Liver (tissue), 9 donors: ENCODE results near the gene FNBP1L. TPM values are rescaled to one million over a fixed set of nuclear protein-coding genes. Genes with fewer than 3 reads are reported as not detected.
"Not testable (repeated sequence)": the region's sequence is repeated elsewhere in the genome, so short reads cannot be mapped to it uniquely, and the experiment has no call there.

ENCODE experiments used
- DNase-seq: peaks from one replicate; pipeline ENCODE4 v3.0.0-alpha.2; 2017; ENCODE audit warnings: low spot score
- H3K27ac ChIP-seq, 2 donors: one replicate each; pipeline ENCODE4 v1.7.0; 2013; ENCODE audit warnings: inconsistent platforms in 2 of 2, low read length in 2 of 2, control low read depth in 1 of 2, low read depth in 1 of 2, mild to moderate bottlenecking in 1 of 2
- H3K27me3 ChIP-seq, 4 donors: one replicate each; pipeline versions ENCODE4 v1.6.1 to v1.7.0; 2013; ENCODE audit warnings: low read length in 3 of 4, inconsistent platforms in 1 of 4, mild to moderate bottlenecking in 1 of 4, moderate library complexity in 1 of 4; ENCODE audit not compliant: control insufficient read depth in 4 of 4, insufficient read depth in 4 of 4
- H3K36me3 ChIP-seq, 4 donors: one replicate each; pipeline versions ENCODE4 v1.6.1 to v1.7.0; 2013; ENCODE audit warnings: low read length in 3 of 4, mild to moderate bottlenecking in 3 of 4, low read depth in 1 of 4, moderate library complexity in 1 of 4; ENCODE audit not compliant: control insufficient read depth in 4 of 4, insufficient read depth in 3 of 4
- H3K4me1 ChIP-seq, 4 donors: one replicate each; pipeline versions ENCODE4 v1.6.1 to v1.7.0; 2013; ENCODE audit warnings: low read length in 3 of 4, mild to moderate bottlenecking in 3 of 4, moderate library complexity in 1 of 4; ENCODE audit not compliant: control insufficient read depth in 4 of 4, insufficient read depth in 4 of 4
- H3K4me3 ChIP-seq, 3 donors: one replicate each; pipeline versions ENCODE4 v1.6.1 to v1.7.0; 2013; ENCODE audit warnings: low read length in 3 of 3, control low read depth in 1 of 3, low read depth in 1 of 3, mild to moderate bottlenecking in 1 of 3
- H3K9ac ChIP-seq, 2 donors: one replicate each; pipeline ENCODE4 v1.7.0; 2013; ENCODE audit warnings: low read length in 2 of 2, mild to moderate bottlenecking in 2 of 2, moderate library complexity in 2 of 2, control low read depth in 1 of 2, low read depth in 1 of 2
- H3K9me3 ChIP-seq, 4 donors: one replicate each; pipeline versions ENCODE4 v1.6.1 to v1.7.0; 2013; ENCODE audit warnings: low read length in 3 of 4; ENCODE audit not compliant: control insufficient read depth in 4 of 4
- FOXA1 ChIP-seq: IDR thresholded peaks from 2 replicates; pipeline ENCODE4 v1.6.1; 2016; ENCODE audit warnings: antibody characterized with exemption
- HNF4A ChIP-seq, 2 donors: conservative IDR thresholded peaks; 2 replicates each; pipeline ENCODE4 v1.6.1; 2016; ENCODE audit warnings: antibody characterized with exemption in 2 of 2, mild to moderate bottlenecking in 2 of 2
- HNF4G ChIP-seq: IDR thresholded peaks from 2 replicates; pipeline ENCODE4 v1.6.1; 2016; ENCODE audit warnings: antibody characterized with exemption
- JUND ChIP-seq, 2 donors: IDR thresholded peaks; 2 replicates each; pipeline ENCODE4 v1.6.1; 2016; ENCODE audit warnings: antibody characterized with exemption in 2 of 2
- NR2F2 ChIP-seq: IDR thresholded peaks from 2 replicates; pipeline ENCODE4 v1.6.1; 2016; ENCODE audit warnings: antibody characterized with exemption
- RAD21 ChIP-seq, 2 donors: IDR thresholded peaks; 2 replicates each; pipeline ENCODE4 v1.6.1; 2016; ENCODE audit warnings: antibody characterized with exemption in 2 of 2, mild to moderate bottlenecking in 2 of 2
- TAF1 ChIP-seq: conservative IDR thresholded peaks from 2 replicates; pipeline ENCODE4 v1.6.1; 2016; ENCODE audit warnings: antibody characterized with exemption, mild to moderate bottlenecking
- YY1 ChIP-seq: IDR thresholded peaks from 2 replicates; pipeline ENCODE4 v1.6.1; 2016; ENCODE audit warnings: antibody characterized with exemption, mild to moderate bottlenecking
- WGBS: extraction: QIAGEN DNeasy Blood & Tissue Kit; methylation state at CpG from one replicate; pipeline ENCODE4 v1.1.7; 2013; 5-methylcytosine and 5-hydroxymethylcytosine counted together
- polyA plus RNA-seq, 2 donors: library from polyadenylated mRNA; stranded (reverse) in 1 of 2; unstranded in 1 of 2; fragments of 200-250 nt in 1 of 2; fragments of >200 nt in 1 of 2; fragmentation: Nextera tagmentation in 1 of 2; extraction: Ambion mirVana in 1 of 2; gene quantifications; one replicate each; pipeline versions ENCODE4 v1.2.1 to v1.2.3, GENCODE V29; 2013 to 2015
- total RNA-seq, 2 donors: library from RNA; depleted of rRNA; stranded (reverse); fragments of >200 nt; gene quantifications; one replicate each; pipeline ENCODE4 v1.2.3, GENCODE V29; 2014
- TF ChIP-seq, protein P1 (sequence below): IDR thresholded peaks from 2 replicates; pipeline ENCODE4 v1.6.1; 2016; ENCODE audit warnings: antibody characterized with exemption, mild to moderate bottlenecking
- donor health status: healthy.
- donor health status: healthy.
- donor health status: healthy.
- donor health status: healthy.
- donor health status: healthy.

Gene FNBP1L
- total and polyA plus RNA-seq, 4 donors: 5.3 to 13.5 (median 8.9) TPM

- Histone ChIP-seq H3K36me3 (peaks cover 0 to 28% (median 6%) of the 10 kb centered on the region in 4 donors), H3K4me1 (peaks cover 0 to 2% (median 0%) of the 10 kb centered on the region in 4 donors), H3K9ac (no peak overlapping the region), H3K9me3 (no peaks in the 10 kb centered on the region), H3K4me3 (no peak overlapping the region), H3K27ac (no peak overlapping the region), H3K27me3 (no peaks in the 10 kb centered on the region)
- TF ChIP-seq NR2F2: no peak
- TF ChIP-seq RAD21 (IDR thresholded peaks at IDR 0.05): no peak
- TF ChIP-seq HNF4A (conservative IDR thresholded peaks at IDR 0.05): no peak
- TF ChIP-seq FOXA1: no peak
- TF ChIP-seq YY1: no peak
- DNase-seq: no peak
- WGBS: 94% methylated on average over 4 of the region's 4 CpGs
Observed at GRCh38 chr1:93549811-93550210, 101.9 kb downstream of the FNBP1L start.

DNA sequence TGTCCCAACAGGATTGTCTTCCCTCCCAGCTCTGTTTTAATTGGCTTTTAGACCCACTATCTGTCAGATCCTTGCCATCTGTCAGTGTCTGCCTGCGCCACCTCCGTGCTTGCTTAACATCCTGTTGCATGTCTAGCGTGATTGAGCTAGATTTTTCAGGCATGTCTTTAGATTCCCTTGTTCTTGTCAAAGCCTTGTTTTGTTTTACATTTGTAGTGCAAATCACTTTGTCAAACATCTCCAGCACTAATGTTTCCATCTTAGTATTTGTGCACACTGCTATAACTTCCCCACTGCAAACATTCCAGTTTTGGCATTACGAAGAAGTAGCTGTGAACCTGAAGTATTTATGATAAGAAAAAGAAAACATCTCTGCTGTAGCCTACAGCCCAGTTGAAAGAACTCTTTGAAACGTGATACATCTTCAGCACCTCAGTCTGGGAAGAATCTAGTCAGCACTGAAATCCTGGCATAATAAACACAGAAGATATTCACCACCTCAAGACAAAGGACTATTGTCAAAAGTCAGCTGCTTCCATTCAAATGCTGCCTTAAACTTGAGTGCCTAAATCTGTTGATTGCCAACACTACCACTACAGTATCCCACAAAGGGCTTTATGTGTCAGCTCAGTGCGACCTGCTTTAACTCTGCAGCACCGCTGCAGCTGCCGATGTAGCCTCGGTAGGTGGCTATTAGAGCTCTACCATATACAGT, 105.0 kb downstream of the FNBP1L start:
- no peak for TF ChIP-seq HNF4G
- no peak for TF ChIP-seq JUND (IDR thresholded peaks at IDR 0.05)
- 76% methylated on average over 9 of the region's 9 CpGs for WGBS
- Histone ChIP-seq H3K27ac (no peak overlapping the region), H3K4me1 (peaks cover 0 to 5% (median 1%) of the 10 kb centered on the region in 4 donors), H3K27me3 (no peaks in the 10 kb centered on the region), H3K36me3 (peaks cover 0 to 25% (median 5%) of the 10 kb centered on the region in 4 donors), H3K4me3 (no peak overlapping the region), H3K9me3 (no peaks in the 10 kb centered on the region), H3K9ac (no peak overlapping the region)
- no peak for DNase-seq

- not testable (repeated sequence) for H3K9me3 ChIP-seq, H3K9ac ChIP-seq, H3K27me3 ChIP-seq, H3K4me3 ChIP-seq, H3K27ac ChIP-seq, H3K4me1 ChIP-seq, DNase-seq
- H3K36me3 ChIP-seq: peaks cover 0 to 20% (median 5%) of the 10 kb centered on the region in 4 donors
- TF ChIP-seq RAD21 (IDR thresholded peaks at IDR 0.05) (peak in 1 of 2 donors; percentile 12), NR2F2 (peak; percentile 92)
- WGBS: 59% methylated on average over 4 of the region's 4 CpGs
Observed at GRCh38 chr1:93553886-93554490, 106.1 kb downstream of the FNBP1L start.

DNA sequence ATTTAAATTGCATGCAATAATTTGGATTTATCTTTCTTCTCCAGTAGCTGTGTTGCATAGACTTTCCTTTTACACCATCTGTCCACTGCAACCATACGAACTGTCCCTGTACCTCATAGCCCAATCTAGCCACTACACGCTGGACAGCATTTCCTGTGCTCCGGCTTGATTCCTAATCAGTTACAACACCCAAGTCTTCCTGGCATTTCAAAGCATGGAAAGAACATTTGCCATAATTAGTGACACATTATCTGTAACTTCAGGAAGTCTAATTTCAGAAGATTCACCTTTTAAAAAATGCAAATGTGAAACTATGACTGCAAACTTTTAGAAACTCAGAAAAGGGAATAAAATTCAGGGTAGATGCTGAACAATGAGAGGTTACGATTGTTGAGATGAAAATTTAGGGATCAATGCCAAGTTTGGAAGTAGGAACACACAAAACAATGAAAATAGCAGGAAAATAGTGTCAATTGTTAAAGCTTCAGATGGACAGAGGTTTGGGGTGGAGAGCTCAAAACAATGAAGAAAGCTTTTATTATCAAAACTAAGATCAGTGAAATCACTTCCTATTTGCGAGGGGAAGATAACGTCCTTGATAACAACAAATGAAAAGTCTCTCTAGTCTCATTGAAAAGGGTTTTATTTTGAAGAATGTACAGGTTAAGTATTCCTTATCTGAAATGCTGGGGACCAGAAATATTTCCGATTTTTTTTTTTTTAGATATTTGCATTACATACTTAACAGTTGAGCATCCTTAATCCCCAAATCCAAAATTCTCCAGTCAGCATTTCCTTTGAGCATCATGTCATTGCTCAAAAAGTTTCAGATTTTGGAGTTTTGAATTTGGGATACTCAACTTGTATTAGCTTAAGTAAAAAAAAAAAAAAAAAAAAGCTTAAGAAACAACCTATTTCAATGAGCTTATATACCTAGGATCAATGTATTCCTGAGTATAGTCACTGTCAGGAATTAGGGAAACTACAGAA, 107.3 kb downstream of the FNBP1L start:
- WGBS: 65% methylated on average over 7 of the region's 7 CpGs
- TF ChIP-seq TAF1 (no peak), NR2F2 (peak; percentile 66), FOXA1 (no peak)
- TF ChIP-seq, protein P1, sequence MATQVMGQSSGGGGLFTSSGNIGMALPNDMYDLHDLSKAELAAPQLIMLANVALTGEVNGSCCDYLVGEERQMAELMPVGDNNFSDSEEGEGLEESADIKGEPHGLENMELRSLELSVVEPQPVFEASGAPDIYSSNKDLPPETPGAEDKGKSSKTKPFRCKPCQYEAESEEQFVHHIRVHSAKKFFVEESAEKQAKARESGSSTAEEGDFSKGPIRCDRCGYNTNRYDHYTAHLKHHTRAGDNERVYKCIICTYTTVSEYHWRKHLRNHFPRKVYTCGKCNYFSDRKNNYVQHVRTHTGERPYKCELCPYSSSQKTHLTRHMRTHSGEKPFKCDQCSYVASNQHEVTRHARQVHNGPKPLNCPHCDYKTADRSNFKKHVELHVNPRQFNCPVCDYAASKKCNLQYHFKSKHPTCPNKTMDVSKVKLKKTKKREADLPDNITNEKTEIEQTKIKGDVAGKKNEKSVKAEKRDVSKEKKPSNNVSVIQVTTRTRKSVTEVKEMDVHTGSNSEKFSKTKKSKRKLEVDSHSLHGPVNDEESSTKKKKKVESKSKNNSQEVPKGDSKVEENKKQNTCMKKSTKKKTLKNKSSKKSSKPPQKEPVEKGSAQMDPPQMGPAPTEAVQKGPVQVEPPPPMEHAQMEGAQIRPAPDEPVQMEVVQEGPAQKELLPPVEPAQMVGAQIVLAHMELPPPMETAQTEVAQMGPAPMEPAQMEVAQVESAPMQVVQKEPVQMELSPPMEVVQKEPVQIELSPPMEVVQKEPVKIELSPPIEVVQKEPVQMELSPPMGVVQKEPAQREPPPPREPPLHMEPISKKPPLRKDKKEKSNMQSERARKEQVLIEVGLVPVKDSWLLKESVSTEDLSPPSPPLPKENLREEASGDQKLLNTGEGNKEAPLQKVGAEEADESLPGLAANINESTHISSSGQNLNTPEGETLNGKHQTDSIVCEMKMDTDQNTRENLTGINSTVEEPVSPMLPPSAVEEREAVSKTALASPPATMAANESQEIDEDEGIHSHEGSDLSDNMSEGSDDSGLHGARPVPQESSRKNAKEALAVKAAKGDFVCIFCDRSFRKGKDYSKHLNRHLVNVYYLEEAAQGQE: peak; percentile 79
- H3K9ac ChIP-seq: no peak overlapping the region
- no peak overlapping the region for H3K27ac ChIP-seq
- no peak overlapping the region for H3K4me3 ChIP-seq
- peaks cover 0 to 5% (median 1%) of the 10 kb centered on the region in 4 donors for H3K4me1 ChIP-seq
- H3K27me3 ChIP-seq: no peaks in the 10 kb centered on the region
- H3K36me3 ChIP-seq: peaks cover 0 to 14% (median 7%) of the 10 kb centered on the region in 4 donors
- no peaks in the 10 kb centered on the region for H3K9me3 ChIP-seq
- DNase-seq: no peak
